Omental fat pad (tissue), 4 donors: Measurements from ENCODE around the gene KRTAP10-4. TPM values are rescaled to one million over a fixed set of nuclear protein-coding genes. Genes with fewer than 3 reads are reported as not detected.

ENCODE experiments used
- ATAC-seq: fragments of 150-250 bp; one replicate; pipeline ENCODE4 v1.9.1; 2016; ENCODE audit warnings: mild to moderate bottlenecking, moderate library complexity; ENCODE audit not compliant: low FRiP score
- DNase-seq: peaks from one replicate; pipeline ENCODE4 v3.0.0-alpha.2; 2019; ENCODE audit warnings: low spot score
- total RNA-seq, 4 donors: library from RNA; depleted of rRNA; stranded (reverse); fragments of >200 nt; gene quantifications; one replicate each; pipeline ENCODE4 v1.1.0, GENCODE V29; 2016
- TF ChIP-seq, protein P1 (sequence below), 3 donors: fragments of 450-650 bp; IDR thresholded peaks; one replicate each; pipeline ENCODE4 v1.5.1; 2016 to 2017; ENCODE audit warnings: antibody characterized with exemption in 3 of 3, mild to moderate bottlenecking in 3 of 3, moderate library complexity in 2 of 3

KRTAP10-4 gene
- total RNA-seq, 4 donors from 2014 or later, result not detected

- DNase-seq (no peak), ATAC-seq (no peak)
- TF ChIP-seq, protein P1, sequence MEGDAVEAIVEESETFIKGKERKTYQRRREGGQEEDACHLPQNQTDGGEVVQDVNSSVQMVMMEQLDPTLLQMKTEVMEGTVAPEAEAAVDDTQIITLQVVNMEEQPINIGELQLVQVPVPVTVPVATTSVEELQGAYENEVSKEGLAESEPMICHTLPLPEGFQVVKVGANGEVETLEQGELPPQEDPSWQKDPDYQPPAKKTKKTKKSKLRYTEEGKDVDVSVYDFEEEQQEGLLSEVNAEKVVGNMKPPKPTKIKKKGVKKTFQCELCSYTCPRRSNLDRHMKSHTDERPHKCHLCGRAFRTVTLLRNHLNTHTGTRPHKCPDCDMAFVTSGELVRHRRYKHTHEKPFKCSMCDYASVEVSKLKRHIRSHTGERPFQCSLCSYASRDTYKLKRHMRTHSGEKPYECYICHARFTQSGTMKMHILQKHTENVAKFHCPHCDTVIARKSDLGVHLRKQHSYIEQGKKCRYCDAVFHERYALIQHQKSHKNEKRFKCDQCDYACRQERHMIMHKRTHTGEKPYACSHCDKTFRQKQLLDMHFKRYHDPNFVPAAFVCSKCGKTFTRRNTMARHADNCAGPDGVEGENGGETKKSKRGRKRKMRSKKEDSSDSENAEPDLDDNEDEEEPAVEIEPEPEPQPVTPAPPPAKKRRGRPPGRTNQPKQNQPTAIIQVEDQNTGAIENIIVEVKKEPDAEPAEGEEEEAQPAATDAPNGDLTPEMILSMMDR (IDR thresholded peaks at IDR 0.05), result no peak
Measured at GRCh38 chr21:44564886-44565598, 8.5 kb upstream of the KRTAP10-4 start.

DNA sequence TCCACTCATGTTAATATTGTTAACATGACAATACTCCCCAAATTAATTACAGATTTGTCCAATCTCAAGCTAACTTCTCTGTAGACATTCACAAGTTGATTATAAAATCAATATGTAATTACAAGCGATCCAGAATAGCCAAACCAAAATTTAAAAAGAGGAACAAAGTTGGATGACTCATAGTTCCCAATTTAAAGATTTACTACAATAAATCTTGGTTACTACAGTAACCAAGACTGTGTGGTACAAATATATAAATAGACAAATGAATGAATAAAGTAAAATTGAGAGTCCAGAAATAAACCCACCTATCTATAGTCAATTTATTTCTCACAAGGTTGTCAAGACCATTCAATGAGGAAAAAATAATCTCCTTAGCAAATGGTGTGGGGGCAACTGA lies 7.1 kb upstream of the KRTAP10-4 start:
- DNase-seq (no peak), ATAC-seq (no peak)
- TF ChIP-seq, protein P1 (IDR thresholded peaks at IDR 0.05), result no peak

DNA sequence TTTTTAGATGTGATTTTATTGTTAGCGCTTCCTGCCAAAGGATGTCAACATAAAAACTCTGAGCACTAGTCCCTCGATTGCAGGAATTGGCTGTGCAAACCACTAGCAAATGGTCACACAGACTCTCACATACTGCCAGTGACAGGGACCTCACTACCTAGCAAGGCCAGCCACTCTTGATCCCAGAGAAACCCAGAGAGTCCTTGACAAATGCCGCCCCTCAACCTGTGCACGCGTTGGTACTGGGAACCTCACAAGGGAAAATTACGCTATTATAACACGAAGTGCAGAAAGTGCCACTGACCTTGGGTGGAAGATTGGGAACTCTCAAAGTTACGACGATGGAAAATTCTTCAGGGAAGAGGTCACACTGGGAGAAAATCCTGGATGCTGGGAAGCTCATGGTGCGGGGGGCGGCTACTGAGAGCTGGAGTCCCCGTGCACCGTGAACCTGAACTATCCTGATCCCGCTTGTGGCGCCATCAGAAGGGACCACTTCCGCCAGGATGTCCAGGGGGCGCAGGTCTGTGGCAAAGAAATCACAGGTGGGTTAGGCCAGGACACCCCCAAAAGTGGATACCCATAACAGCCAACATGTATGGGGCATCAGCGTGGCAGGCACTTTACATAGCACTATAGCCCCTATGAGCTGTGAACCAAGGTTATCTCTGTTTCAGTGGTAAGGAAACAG lies 5.9 kb upstream of the KRTAP10-4 start:
- TF ChIP-seq, protein P1 (IDR thresholded peaks at IDR 0.05), result no peak
- DNase-seq (no peak), ATAC-seq (no peak)

GRCh38 chr21:44568261-44568660 lies 5.3 kb upstream of the KRTAP10-4 start:
- DNase-seq (no peak), ATAC-seq (no peak)
- TF ChIP-seq, protein P1 (IDR thresholded peaks at IDR 0.05), result no peak

- DNase-seq (no peak), ATAC-seq (no peak)
- TF ChIP-seq, protein P1 (IDR thresholded peaks at IDR 0.05), result no peak
Measured at GRCh38 chr21:44568667-44569556, 4.6 kb upstream of the KRTAP10-4 start.

- DNase-seq, result no peak
- TF ChIP-seq, protein P1 (IDR thresholded peaks at IDR 0.05), result no peak
- no peak for ATAC-seq
Measured at GRCh38 chr21:44569861-44570517, 3.5 kb upstream of the KRTAP10-4 start.
